ENCODE results near the gene STAG1.
"Not testable (repeated sequence)": the region's sequence is repeated elsewhere in the genome, so short reads cannot be mapped to it uniquely, and the experiment has no call there.

The STAG1 gene

DNA sequence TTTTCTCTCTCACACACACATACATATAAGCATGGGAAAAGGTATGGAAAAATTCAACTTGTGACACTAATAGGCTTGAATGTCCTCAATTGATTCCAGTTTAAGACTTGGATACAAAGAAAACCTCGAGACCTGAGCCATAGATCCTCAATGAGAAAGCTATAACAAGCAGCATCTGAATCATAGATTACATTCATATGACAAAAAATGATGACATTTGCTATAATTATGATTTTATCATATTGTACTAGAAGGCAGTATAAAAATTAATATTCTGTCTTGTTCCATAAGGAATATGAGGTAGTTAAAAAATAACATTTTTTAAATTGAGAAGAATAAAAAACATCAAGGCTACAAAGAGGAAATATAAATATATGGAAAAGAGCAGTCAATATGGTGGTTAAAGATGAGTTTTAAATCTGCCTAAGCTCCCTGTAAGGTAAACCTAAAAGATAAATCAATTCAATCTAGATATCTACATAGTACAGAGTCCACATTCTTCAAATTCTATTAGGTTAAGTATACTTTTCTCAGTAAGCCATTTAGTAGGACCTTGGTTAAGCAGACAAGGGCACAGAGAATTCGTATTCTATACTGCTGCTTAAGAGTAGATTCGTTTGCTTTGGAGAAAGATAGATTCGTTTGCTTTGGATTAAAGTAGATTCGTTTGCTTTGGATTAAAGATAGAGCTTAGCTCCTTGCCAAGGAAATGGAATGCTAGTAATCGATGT, 175.7 kb downstream of the STAG1 start:
- DNase-seq = no peak

DNA sequence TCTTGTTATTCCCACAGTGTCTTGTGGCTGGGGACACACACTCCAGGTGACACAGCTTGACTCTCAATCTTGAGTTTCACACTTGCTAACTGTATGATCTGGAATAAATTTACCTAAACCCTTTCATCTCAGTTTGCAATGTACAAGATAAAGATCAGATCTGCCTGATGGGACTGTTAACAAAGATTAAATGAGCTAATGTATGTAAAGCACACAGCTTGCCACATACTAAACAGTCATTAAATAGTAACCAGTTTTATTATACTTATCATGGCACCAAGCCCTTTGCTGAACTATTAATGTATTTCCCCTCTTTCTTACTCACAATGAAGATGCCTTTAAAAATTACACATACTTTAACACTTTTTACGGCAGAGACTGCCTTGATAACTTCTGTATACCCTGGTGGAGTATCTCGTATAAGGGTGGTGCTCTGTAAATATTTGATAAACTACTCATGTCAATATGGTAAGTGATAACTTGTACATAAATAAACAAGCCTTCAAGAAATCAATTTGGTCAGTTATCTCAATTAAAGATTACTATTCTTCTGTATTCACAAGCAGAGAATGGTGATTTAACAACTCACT, 184.5 kb downstream of the STAG1 start:
- no peak for DNase-seq

DNA sequence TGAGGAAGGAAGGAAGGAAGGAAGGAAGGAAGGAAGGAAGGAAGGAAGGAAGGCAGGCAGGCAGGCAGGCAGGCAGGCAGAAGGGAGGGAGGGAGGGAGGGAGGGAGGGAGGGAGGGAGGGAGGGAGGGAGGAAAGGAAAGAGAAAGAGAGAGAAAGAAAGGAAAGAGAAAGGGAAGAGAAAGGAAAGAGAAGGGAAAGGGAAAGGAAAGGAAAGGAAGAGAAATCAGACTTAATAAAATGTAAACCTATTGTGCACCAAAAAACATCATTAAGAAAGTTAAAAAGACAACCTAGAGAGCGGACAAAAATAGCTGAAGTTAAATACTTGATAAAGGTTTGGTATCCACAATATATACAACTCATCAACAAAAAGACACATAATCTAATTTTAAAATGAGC, 187.2 kb downstream of the STAG1 start:
- not testable (repeated sequence) for DNase-seq

DNA sequence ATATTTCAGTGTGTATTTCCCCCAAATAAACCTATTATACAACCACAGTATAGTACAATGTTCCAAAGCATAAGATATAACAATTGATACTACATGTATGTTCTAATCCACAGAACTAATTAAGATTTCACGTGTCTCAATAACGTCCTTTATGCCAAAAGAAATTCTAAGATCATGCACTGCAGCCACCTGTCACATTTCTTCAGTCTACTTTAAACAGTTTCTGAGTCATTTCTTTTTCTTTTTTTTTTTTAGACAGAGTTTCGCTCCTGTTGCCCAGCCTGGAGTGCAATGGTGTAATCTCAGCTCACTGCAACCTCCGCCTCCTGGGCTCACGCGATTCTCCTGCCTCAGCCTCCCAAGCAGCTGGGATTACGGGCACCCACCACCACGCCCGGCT, 190.2 kb downstream of the STAG1 start:
- no peak for DNase-seq

DNA sequence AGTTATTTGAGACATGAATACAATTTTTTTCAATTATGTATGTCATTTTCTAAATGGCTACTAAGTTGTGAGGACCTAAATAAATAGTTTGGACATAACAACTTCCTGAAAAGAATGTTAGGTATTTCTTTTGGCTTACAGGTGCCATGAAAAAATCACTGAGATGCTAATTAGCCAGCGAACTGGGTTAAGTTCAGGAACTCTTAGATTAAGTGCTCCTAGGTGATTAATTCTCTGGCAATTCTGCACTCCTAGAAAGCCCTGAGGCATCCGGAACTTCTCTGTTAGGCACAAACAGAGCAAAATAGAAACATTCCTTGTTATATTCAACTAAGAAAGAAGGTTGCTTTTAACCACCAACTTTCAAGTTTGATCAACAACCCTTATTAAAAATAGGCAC, 192.3 kb downstream of the STAG1 start:
- no peak for DNase-seq

DNA sequence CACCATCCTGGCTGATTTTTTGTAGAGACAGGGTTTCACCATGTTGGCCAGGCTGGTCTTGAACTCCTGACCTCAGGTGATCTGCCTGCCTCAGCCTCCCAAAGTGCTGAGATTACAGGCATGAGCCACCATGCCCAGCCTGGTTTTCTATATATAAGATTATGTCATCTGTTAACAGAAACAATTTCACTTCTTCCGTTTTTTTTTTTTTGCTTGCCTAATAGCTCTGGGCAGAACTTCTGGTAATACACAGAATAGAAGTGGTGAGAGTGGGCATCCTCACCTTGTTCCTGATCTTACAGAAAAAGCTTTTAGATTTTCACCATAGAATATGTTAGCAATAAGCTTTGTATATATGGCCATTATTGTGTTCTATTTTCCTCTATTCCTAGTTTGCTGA, 202.7 kb downstream of the STAG1 start:
- DNase-seq = not testable (repeated sequence)

DNA sequence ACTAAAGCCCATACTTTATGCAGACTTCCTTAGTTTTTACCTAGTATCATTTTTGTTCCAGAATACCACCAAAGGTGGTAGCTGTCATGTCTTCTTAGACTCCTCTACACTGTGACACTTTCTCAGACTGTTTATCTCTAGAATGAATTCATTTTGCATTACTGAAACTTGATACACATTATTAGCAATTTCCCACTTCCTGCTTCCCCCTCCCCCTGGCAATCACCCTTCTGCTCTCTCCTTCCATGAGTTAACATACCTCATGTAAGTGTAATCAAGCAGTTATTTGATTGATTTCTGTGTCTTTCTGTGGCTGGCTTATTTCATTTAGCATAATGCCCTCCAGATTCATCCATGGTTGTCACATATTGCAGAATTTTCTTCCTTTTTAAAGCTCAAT, 204.9 kb downstream of the STAG1 start:
- no peak for DNase-seq

DNA sequence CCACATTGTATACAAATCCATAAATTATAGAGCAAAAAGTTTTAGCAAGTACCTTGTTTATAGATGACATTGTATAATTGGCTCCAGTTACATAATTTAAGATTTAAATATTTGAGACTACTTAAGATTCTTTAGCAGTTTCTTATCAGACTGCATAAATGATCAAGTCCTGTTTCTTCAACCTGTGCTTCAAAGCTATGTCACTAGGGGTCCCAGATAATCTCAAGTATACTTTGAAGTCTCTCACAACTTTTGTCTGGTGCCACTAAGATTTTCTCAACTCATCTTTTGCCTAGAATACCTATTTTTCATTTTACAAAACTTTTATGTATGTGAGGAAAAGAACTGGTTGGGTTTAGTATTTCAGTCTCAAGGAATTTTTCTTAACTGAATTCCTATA, 205.5 kb downstream of the STAG1 start:
- DNase-seq = no peak

DNA sequence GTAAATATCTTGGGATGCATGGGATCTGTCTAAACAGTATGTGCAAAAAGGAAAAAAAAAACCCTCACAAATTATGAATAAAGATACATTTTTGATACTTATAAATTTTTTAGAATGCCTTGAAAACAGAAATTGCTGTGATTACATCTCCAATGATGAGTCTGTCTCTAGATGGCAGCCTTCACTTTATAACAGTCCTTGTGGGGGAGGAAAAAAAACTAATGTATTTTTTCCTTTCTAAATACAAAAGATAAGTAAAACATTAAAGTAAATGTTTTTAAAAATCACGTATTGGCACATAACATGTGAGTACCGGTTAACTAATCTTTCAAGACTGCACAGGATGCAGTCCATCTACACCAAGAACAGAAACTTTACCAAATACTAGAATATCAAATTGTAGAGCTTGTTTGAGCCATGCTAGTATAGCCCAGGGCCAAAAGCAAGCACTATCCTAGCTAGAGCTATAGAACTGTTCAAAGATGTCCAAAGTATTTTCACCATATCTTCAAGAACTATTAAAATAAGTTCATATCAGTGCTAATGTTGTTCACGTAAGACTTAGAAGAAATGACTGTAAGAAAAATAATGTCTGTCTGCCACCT, 206.4 kb downstream of the STAG1 start:
- no peak for DNase-seq

DNA sequence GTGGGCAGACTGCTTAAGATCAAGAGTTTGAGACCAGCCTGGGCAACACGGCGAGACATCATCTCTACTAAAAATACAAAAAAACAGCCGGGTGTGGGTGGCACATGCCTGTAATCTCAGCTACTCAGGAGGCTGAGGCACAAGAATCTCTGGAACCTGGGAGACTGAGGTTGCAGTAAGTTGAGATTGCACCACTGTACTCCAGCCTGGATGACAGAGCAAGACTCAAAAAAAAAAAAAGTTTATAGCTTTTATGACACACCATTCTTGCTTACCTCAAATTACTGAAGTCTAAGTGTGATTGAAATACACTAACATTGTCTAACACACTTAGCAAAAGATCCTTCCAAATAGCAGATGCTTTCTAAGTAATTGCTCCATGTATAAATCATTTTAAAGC, 207.6 kb downstream of the STAG1 start:
- no peak for DNase-seq

DNA sequence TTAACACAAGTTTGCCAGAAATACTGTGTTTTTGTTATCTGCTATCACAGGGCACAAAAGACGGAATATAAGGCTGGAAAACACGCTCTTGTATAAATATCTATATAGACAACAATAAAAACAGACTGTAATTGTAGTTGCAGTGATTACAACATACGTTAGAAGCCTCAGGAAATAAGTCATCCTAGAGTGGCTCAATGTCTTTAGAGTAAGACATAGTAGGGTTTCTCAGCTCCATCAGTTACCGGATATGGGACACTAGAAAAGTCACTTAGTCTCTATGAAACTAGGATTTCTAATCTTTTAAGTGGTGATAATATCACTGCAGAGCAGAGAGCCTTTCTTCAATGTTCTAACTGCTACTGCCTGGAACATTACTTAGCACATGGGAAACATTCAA, 208.8 kb downstream of the STAG1 start:
- no peak for DNase-seq

DNA sequence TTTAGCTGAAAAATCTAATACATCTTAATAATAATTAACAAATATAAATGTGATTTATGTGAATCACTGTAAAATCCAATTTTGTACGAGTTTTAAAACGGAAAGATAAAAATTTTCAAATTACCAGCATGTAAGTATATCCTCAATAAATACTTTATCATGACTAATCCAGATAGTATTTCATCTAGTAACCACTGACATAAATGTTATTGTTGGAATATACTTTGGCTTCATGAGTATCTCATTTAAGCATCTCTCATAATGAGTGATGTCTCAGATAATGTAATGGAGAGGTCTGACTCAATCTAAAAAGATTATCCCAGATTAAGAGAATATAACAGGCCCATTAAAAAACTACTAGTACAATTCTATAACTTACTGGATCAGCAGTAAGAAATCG, 216.3 kb downstream of the STAG1 start:
- DNase-seq = no peak

DNA sequence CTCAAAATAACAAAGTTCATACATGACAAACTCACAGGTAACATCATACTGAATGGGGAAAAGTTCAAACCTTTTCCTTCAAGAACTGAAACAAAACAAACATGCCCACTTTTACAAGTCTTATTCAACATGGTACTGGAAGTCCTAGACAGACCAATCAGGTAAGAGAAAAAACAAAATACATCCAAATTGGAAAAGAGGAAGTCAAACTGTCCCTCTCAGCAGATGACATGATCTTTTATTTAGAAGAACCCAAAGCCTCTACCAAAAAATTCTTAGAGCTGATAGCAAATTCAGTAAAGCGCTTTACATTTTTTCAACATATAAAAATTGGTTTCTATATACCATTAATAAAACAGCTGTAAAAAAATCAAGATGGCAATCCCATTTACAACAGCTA, 219.4 kb downstream of the STAG1 start:
- DNase-seq = no peak

DNA sequence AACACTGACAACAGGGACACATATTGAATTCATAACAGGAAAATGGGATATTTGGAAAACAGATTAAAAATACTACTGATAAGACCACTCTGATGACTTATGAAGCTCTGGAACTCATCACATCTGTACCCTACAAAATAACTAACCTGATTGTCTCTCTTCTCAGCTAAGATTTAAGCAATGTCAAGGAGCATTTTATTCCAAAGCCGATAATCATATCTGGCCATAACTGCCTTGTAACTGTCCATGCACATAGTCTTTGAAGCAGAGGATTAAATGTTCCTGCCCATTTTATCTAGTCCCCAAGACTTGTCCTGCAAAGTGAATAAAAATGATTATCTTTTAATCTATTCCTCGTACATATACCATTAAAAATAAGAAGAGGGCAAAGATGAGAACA, 234.1 kb downstream of the STAG1 start:
- no peak for DNase-seq

DNA sequence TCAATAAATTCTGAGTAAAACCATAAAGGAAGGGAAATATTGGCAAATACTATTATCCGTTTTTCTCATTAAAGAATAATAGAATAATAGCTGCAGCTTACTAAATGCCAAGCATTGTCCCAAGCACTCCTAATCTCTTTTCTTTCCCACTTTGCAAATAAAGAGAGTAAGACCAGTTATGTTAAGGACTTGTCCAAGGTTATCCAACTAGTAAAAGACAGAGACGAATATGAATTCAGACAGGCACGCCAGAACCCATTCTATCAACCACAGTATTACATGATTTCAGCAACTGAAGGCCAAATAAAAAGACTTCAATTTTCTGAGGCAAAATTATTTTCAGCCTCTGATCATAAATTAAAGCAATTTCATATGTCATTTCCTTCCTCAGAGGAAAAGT, 235.5 kb downstream of the STAG1 start:
- no peak for DNase-seq

DNA sequence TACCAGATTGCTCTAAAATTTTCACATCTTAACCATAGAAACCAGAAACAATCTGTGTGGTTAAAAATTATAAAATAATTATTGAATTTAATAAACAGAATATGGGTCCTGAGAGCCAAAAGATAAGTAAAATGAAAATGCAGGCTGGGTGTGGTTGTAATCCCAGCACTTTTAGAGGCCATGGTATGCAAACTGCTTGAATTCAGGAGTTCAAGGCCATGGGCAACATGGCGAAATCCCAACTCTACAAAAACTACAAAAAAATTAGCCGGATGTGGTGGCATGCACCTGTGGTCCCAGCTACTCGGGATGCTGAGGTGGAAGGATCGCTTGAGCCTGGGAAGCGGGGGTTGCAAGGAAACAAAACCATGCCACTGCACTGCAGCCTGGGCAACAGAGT, 236.1 kb downstream of the STAG1 start:
- no peak for DNase-seq

DNA sequence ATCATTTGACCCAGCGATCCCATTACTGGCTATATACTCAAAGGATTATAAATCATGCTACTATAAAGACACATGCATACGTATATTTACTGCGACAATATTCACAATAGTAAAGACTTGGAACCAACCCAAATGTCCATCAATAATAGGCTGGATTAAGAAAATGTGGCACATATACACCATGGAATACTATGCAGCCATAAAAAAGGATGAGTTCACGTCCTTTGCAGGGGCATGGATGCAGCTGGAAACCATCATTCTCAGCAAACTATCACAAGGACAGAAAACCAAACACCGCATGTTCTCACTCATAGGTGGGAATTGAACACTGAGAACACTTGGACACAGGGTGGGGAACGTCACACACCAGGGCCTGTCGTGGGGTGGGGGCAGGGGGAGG, 237.6 kb downstream of the STAG1 start:
- not testable (repeated sequence) for DNase-seq

DNA sequence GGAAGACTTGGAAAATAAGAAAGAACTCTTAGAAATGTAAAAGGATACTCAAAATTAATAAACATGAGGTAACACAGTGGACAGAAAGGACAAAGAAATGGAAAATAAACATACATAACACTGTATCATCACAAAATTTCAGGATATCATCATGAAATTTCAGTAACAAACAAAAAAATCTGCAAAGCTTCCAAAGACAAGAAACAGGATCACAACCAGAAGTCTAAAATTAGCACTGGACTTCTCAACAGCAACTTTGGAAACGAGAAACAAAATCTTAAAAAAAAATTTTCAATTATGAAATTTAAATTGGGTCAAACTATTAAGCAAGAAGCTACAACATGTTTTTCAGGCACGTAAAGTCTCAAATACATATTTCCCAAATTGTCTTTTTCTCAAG, 238.8 kb downstream of the STAG1 start:
- no peak for DNase-seq

DNA sequence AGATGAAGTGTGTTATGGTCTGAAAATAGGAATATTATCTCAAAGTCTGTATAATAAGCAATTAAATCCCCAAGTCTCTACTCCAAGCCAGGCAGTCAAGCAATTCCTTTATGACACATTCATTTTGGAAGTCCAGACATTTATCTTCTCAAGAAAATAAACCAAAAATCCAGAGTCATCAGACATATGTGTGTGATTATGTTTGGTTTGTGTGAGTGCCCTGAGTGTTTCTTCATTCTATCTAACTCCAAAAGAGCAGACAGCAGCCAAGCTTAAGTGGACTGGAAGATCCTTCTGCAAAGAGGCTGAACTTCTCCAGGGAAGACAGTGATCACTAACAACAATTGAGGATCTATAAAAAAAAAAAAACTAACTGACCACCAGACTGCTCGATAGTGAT, 239.8 kb downstream of the STAG1 start:
- DNase-seq = no peak

DNA sequence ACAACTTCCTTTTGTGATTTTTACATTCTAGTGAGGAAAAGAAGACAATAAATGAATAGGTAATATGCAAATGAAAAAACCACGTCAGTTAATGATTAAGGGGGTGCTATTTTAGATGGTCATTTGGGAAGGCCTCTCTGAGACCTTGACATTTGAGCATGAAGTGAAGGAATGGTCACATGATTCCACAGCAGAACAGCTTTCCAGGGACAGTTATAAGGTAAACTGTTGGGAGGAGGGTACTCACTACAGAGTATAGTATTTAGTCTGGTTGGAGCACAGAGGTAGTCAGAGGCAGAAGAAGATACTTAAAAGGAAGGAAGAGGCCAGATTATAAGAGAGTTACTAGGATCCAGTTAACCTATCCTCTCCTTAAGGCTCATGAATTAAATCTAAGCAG, 246.5 kb downstream of the STAG1 start:
- no peak for DNase-seq

DNA sequence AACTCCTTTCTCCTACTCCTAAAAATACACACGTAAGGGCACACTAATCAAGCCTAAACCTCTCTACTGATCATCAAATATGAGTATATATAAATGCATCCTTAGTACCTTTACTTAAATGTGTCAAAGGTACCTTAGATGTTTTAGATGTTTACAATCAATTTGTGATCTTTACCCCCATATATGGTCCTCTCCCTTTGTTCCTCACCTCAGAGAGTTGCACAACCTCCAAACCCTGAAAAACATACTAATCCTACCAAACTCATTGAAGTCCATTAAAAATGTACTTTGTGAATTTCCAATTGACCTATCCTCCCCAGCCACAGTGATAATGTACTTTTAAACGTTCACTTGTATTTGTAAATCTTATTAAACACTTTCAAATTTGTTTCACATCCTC, 249.1 kb downstream of the STAG1 start:
- DNase-seq = no peak

DNA sequence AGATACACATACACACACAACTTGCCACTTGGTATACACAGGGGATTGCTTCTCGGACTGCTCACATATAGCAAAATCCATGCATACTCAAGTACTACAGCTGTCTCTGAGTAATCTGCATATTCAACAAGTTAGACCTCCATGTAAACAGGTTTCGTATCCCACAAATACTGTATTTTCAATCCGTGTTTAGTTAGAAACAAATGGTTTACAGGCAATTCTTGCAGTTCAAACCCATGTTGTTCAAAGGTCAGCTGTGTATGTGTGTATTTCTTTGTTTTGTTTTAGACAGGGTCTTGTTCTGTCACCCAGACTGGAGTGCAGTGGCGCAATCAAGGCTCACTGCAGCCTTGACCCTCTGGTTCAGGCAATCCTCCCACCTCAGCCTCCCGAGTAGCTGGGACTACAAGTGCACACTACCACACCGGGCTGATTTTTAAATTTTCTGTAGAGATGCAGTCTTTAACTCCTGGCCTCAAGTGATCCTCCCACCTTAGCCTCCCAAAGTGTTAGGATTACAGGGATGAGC, 253.2 kb downstream of the STAG1 start:
- DNase-seq = no peak

DNA sequence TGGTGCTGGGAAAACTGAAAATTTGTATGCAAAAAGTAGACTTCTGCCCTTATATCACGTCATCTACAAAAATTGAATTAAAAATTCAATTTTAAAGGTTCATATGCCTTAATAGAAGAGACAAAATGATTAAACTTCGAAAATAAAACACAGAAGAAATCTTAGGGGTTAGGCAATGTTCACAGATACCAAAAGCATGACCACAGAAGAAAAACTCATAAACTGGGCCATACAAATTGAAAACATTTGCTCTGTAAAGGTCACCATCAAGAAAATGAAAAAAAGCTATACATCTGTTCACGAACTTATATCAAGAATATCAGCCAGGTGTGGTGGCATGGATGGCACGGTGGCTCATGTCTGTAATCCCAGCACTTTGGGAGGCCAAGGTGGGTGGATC, 257.0 kb downstream of the STAG1 start:
- no peak for DNase-seq

DNA sequence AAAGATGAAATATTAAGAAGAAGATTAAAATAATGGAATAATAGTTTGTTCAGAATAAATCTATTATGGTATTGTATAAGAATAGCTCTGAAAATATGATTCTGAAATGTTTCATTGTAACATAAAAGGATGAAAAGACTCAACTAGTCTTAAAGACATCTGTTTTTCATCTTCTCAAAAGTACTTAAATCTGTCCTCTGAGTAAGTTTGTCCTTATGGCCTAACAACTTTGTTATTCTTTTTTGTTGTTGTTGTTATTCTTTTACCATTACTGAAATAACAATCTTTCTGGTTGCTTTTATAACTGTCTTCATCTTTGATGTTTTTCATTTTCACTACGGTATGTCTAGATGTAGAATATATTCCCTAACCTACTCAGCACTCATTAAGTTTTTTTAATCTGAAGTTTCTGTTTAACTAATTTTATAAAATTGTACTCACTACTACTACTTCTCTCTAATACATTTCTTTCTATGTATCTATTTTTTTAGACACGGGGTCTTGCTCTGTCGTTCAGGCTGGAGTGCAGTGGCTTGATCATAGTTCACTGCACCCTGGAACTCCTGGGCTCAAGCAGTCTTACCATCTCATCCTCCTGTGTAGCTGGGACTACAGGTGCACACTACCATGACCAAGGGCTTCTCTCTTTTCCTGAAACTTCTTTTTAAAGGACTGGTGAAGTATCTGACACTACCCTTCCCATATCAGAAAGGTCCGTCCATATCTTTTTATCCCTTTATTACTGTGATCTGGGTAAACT, 261.4 kb downstream of the STAG1 start:
- DNase-seq = no peak

All from NCI-H187 treated with DMSO at 0.1 percent for 48 hours (cell line).